GM12891 (cell line): ENCODE data around the gene PCDHA9.

ENCODE experiments used
- POLR2A ChIP-seq: IDR thresholded peaks from 2 replicates; pipeline ENCODE4 v1.6.1; 2011; ENCODE audit warnings: low read depth, low read length, control low read depth
- POLR2AphosphoS5 ChIP-seq: IDR thresholded peaks from 2 replicates; pipeline ENCODE4 v1.6.1; 2011; ENCODE audit warnings: low read depth, low read length, control low read depth
- POU2F2 ChIP-seq: IDR thresholded peaks from 2 replicates; pipeline ENCODE4 v1.6.1; 2011; ENCODE audit warnings: low read depth, mild to moderate bottlenecking, control low read depth, low read length, moderate library complexity
- TAF1 ChIP-seq: IDR thresholded peaks from 2 replicates; pipeline ENCODE4 v1.6.1; 2011; ENCODE audit warnings: low read depth, low read length, control low read depth

- TF ChIP-seq POU2F2 (no peak), POLR2A (no peak), POLR2AphosphoS5 (no peak), TAF1 (no peak)
These were observed 7.8 kb downstream of the PCDHA9 start, which contains the start of gene PCDHA10 for GRCh38 chr5:140855772-140856674.
